Measurements from ENCODE around the gene LRRC4B.
"Not testable (repeated sequence)": the region's sequence is repeated elsewhere in the genome, so short reads cannot be mapped to it uniquely, and the experiment has no call there.

LRRC4B gene

DNA sequence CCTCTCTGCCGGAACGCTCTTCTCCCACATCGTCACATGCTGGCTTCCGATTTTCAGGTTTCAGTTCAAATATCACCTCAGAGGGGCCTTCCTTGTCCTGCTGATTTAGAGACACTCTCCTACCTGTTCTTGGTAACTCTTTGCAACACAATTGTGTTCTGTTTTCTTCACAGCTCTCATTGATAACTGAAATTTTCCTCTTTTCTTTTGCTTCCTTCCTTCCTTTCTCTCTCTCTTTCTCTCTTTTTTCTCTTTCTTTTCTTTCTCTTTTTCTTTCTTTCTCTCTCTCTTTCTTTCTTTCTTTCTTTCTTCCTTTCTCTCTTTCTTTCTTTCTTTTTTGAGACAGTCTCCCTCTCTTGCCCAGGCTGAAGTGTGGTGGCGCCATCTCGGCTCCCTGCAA, 12.0 kb upstream of the LRRC4B start:
- POLR2A ChIA-PET, result no interaction called here
- Histone ChIP-seq H3K4me1 (ENCODE audit: control insufficient read depth, insufficient read depth, low read length) (no peaks in the 10 kb centered on the region), H3K4me3 (ENCODE audit: low read depth, low read length) (no peak overlapping the region), H3K36me3 (ENCODE audit: control insufficient read depth in 2 of 2, insufficient read depth in 1 of 2, low read length in 2 of 2) (no peaks in the 10 kb centered on the region), H3K27ac (ENCODE audit: extremely low read depth, low read depth, low read length) (no peak overlapping the region), H3K9me3 (ENCODE audit: control insufficient read depth, insufficient read depth, low read depth, low read length) (no peaks in the 10 kb centered on the region)
- TF ChIP-seq ZNF843 (tag by site-specific recombination; IDR thresholded peaks at IDR 0.05) (no peak), ZNF366 (tag by site-specific recombination; conservative IDR thresholded peaks at IDR 0.05) (peak; percentile 47; the same call in 1 of the 2 replicates), PRDM1 (tag by site-specific recombination; IDR thresholded peaks at IDR 0.05) (peak; percentile 83)
- CTCF ChIA-PET, result interaction anchor here (0.9 kb wide), 1 partner anchor 24 kb away, joined by 4 read pairs; no protein-coding TSS in a partner anchor

DNA sequence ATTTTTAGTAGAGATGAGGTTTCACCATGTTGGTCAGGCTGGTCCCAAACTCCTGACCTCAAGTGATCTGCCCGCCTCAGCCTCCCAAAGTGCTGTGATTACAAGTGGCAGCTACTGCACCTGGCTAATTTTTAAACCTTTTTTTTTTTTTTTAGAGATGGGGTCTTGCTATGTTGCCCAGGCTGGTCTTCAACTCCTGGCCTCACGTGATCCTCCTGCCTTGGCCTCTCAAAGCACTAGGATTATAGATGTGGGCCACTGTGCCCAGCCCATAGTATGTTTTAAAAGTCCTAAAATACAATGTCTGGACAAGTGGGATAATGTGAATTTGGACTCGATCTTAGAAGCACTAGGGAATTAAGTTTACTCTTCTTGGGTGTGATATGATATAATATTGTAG, 8.5 kb upstream of the LRRC4B start:
- peak; percentile 55; the same call in 1 of the 2 replicates for TF ChIP-seq ZNF121 (tag by site-specific recombination; IDR thresholded peaks at IDR 0.05)
- CTCF ChIA-PET, result interaction anchor here (0.6 to 1.5 kb wide), 3 partner anchors 21 to 434 kb away, joined by 3 to 6 read pairs (median 5); no protein-coding TSS in a partner anchor
- POLR2A ChIA-PET, result not testable (repeated sequence)

DNA sequence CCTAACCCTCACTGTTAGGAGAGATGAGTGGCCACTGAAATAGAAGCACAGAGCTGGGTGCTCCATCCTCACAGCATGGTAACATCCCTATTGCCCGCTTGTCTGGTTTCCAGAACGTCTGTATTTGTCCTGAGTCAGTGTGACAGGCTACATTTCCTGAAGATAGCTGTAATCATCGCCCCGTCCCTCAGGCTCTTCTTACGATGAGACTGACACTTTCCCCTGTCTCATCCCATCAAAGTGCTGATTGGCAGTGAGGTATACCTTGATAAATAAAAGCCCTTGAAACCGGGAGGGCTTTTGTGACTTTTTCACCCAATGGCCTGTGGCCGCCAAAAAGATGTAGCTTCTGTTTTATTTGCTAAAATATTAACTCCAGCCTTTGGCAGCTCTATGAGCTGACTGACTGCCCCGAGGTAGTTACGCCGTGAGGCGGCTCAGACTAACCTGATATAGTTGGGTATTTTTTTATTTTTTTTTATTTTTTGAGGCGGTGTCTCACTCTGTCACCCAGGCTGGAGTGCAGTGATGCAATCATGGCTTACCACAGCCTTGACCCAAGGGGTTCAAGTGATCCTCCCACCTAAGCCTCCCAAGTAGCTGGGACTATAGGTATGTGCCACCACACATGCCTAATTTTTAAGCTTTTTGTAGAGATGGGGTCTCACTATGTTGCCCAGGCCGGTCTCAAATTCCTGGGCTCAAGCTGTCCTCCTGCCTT, 5.7 kb upstream of the LRRC4B start:
- Histone ChIP-seq H3K36me3 (ENCODE audit: control insufficient read depth in 2 of 2, insufficient read depth in 1 of 2, low read length in 2 of 2) (no peaks in the 10 kb centered on the region), H3K27ac (ENCODE audit: extremely low read depth, low read depth, low read length) (no peak overlapping the region), H3K9me3 (ENCODE audit: control insufficient read depth, insufficient read depth, low read depth, low read length) (no peaks in the 10 kb centered on the region), H3K4me3 (ENCODE audit: low read depth, low read length) (no peak overlapping the region), H3K4me1 (ENCODE audit: control insufficient read depth, insufficient read depth, low read length) (no peaks in the 10 kb centered on the region)
- ChIA-PET CTCF (interaction anchor here (0.7 to 3.8 kb wide), 8 partner anchors 9 to 231 kb away, joined by 3 to 33 read pairs (median 5); no protein-coding TSS in a partner anchor), POLR2A (interaction anchor here (0.7 kb wide), 1 partner anchor 18 kb away, joined by 3 read pairs; no protein-coding TSS in a partner anchor)
- TF ChIP-seq ZNF175 (tag by site-specific recombination; IDR thresholded peaks at IDR 0.05) (no peak), ZNF629 (tag by site-specific recombination; IDR thresholded peaks at IDR 0.05) (no peak), ZNF157 (tag by site-specific recombination; IDR thresholded peaks at IDR 0.05) (no peak), ZNF239 (tag by site-specific recombination; IDR thresholded peaks at IDR 0.05) (no peak), ZNF521 (tag by site-specific recombination; IDR thresholded peaks at IDR 0.05) (no peak), REPIN1 (tag by site-specific recombination; IDR thresholded peaks at IDR 0.05; ENCODE audit: low read depth) (no peak), ZNF610 (tag by site-specific recombination; IDR thresholded peaks at IDR 0.05; ENCODE audit: borderline replicate concordance) (no peak), ZNF48 (tag by site-specific recombination; IDR thresholded peaks at IDR 0.05) (no peak), GLI4 (tag by site-specific recombination; IDR thresholded peaks at IDR 0.05) (no peak), ZFP37 (tag by site-specific recombination; IDR thresholded peaks at IDR 0.05) (no peak), SALL2 (tag by site-specific recombination; IDR thresholded peaks at IDR 0.05; ENCODE audit: borderline replicate concordance) (no peak), SCRT1 (tag by site-specific recombination; IDR thresholded peaks at IDR 0.05; ENCODE audit: borderline replicate concordance) (no peak), ZNF624 (tag by site-specific recombination; IDR thresholded peaks at IDR 0.05) (no peak), GLIS2 (tag by site-specific recombination; IDR thresholded peaks at IDR 0.05) (no peak), ZBTB17 (tag by site-specific recombination; IDR thresholded peaks at IDR 0.05) (no peak), GFI1B (tag by site-specific recombination; IDR thresholded peaks at IDR 0.05) (no peak)
- TF ChIP-seq, protein P1, sequence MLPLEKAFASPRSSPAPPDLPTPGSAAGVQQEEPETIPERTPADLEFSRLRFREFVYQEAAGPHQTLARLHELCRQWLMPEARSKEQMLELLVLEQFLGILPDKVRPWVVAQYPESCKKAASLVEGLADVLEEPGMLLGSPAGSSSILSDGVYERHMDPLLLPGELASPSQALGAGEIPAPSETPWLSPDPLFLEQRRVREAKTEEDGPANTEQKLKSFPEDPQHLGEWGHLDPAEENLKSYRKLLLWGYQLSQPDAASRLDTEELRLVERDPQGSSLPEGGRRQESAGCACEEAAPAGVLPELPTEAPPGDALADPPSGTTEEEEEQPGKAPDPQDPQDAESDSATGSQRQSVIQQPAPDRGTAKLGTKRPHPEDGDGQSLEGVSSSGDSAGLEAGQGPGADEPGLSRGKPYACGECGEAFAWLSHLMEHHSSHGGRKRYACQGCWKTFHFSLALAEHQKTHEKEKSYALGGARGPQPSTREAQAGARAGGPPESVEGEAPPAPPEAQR (tag by site-specific recombination; IDR thresholded peaks at IDR 0.05), result no peak
- TF ChIP-seq, protein P2, sequence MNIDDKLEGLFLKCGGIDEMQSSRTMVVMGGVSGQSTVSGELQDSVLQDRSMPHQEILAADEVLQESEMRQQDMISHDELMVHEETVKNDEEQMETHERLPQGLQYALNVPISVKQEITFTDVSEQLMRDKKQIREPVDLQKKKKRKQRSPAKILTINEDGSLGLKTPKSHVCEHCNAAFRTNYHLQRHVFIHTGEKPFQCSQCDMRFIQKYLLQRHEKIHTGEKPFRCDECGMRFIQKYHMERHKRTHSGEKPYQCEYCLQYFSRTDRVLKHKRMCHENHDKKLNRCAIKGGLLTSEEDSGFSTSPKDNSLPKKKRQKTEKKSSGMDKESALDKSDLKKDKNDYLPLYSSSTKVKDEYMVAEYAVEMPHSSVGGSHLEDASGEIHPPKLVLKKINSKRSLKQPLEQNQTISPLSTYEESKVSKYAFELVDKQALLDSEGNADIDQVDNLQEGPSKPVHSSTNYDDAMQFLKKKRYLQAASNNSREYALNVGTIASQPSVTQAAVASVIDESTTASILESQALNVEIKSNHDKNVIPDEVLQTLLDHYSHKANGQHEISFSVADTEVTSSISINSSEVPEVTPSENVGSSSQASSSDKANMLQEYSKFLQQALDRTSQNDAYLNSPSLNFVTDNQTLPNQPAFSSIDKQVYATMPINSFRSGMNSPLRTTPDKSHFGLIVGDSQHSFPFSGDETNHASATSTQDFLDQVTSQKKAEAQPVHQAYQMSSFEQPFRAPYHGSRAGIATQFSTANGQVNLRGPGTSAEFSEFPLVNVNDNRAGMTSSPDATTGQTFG (tag by site-specific recombination; IDR thresholded peaks at IDR 0.05; ENCODE audit: borderline replicate concordance), result no peak

More for the DNA sequence above, 8.5 kb upstream of the LRRC4B start:
- H3K9me3 ChIP-seq (ENCODE audit: control insufficient read depth, insufficient read depth, low read depth, low read length); H3K4me1 ChIP-seq (ENCODE audit: control insufficient read depth, insufficient read depth, low read length); H3K27ac ChIP-seq (ENCODE audit: extremely low read depth, low read depth, low read length); H3K4me3 ChIP-seq (ENCODE audit: low read depth, low read length); H3K36me3 ChIP-seq (ENCODE audit: control insufficient read depth in 2 of 2, insufficient read depth in 1 of 2, low read length in 2 of 2): not testable (repeated sequence)
